ENCODE results near the gene C5AR2.
A peak's percentile ranks its signal among the peaks of the same experiment; 100 is the strongest.
"Not testable (repeated sequence)": the region's sequence is repeated elsewhere in the genome, so short reads cannot be mapped to it uniquely, and the experiment has no call there.

Gene C5AR2

DNA sequence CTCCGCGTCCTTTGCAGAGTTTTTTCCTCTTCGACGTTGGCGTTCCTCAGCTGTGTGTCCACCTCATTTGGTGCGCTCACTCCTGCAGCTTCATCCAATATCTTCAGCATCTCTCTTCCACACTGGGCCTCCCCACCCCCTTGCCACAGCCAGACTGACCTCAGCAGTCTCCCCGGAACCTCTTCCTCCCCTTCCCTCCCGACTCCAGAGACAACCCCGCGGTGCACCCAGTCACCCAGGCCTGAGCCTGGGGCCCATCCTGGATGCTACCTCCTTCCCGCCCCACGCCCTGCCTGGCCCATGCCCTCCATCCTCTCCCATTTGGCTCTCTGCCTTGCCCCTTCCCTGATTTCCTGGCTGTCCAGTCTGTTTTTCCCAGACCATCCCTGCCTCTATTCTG, 8.1 kb upstream of the C5AR2 start:
- DNase-seq (ENCODE audit: low spot score), result no peak

DNA sequence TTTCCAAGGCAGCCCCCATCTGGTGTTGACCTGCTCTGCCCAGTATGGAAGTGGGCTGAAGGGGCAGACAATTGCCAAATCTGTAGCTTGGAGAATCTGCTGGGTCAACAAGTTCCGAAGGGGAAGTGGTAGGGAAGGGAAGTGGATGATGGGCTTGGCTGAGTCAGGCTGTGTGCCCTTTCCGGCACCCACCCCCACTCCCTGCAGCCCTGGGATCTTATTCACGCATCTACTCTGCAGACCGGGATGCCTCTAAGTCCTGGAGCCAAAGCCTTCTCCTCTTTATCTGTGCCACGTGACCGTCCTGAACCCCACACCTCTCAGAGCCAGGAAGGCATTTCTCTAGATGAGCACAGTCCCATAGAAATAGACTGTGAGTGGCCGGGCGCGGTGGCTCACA, 7.5 kb upstream of the C5AR2 start:
- DNase-seq (ENCODE audit: low spot score), result no peak

DNA sequence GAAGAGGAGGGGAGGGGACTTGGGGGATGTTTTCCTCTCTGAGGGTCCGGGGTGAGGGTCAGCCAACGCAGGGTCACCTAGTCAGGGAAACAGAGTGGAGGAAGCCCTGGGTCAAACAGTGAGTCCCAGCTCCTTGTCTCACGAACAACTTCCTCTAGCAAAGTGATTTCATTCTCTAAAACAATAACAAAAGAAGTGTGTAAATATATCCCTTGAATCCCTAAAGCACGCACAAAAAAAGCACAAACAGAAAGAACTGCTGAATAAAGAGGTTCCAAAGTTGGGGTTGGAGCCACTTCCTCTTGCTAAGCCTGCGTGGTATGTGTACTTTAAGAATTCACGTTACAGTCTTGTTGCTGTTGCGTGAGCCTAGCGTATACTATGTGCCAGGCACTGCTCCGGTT, 1.5 kb upstream of the C5AR2 start:
- no peak for DNase-seq (ENCODE audit: low spot score)

DNA sequence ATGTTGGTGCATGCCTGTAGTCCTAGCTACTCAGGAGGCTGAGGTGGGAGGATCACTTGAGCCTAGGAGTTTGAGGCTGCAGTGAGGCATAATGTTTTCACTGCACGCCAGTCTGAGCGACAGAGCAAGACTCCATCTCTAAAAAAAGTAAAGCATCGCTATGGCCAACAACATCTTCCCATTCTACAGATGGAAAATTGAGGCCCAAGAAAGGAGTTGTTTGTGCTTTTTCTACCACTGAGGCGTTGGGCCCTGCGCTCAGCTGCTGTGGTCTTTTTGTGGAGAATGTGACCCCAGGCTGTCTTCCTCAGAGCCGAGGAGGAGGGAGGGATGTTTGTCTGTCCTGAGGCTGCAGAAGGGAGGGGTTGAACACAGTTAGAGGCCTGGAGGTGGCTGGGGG, 485 bp upstream of the C5AR2 start:
- DNase-seq (ENCODE audit: low spot score), result no peak

DNA sequence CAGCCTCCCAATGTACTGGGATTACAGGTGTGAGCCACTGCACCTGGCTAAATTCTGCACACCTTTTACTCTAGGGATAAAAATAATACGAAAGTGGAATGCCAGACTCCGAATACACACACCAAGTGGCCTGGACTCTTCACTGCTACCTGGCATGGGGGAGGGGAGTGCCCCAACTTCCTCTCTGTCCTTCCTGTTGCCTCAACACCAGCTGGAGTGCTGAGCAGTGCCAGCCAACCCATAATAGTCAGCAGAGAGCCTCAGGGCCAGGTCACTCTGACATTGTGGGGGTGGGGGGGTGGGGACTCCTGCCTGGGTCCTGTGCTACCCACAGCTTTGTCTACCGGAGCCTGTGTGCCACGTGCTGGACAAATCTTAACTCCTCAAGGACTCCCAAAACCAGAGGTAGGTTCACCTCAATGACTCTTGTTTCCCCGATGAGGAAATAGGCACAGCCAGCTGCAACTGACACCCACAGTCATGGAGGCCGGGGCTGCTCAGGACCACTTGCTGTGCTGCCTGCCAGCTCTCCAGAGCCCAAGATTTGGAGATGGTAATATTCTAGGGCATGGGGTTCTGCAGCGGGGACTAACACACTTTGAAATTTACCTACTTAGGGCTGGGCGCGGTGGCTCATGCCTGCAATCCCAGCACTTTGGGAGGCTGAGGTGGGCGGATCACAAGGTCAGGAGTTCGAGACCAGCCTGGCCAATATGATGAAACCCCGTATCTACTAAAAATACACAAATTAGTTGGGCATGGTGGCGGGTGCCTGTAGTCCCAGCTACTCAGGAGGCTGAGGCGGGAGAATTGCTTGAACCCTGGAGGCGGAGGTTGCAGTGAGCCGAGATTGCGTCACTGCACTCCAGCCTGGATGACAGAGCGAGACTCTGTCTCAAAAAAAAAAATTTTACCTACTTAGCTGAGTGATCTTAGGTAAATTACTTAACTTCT, 5.1 kb downstream of the C5AR2 start:
- peak; percentile 36 for DNase-seq (ENCODE audit: low spot score)

DNA sequence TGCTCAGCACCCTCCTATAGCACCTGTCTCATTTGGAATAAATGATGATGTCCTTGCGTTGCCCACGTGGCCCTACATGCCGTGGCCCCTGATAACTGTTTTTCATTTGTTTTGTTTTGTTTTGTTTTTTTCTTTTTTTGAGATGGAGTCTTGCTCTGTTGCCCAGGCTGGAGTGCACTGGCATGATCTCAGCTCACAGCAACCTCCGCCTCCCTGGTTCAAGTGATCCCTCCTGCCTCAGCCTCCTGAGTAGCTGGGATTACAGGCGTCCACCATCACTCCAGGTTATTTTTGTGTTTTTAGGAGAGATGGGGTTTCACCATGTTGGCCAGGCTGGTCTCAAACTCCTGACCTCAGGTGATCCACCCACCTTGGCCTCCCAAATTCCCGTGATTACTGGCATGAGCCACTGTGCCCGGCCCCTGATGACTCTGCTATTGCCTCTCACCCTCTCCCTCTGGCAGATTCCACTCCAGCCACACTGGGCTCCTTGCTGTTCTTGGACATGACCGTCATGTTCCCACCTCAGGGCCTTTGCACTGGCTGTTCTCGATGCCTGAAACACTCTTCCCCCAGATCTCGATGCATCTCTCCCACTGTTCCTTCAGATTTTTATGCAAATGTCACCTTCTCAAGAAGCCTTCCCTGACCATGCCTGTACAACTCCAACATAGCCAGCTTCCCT, 7.4 kb downstream of the C5AR2 start:
- DNase-seq (ENCODE audit: low spot score), result no peak

DNA sequence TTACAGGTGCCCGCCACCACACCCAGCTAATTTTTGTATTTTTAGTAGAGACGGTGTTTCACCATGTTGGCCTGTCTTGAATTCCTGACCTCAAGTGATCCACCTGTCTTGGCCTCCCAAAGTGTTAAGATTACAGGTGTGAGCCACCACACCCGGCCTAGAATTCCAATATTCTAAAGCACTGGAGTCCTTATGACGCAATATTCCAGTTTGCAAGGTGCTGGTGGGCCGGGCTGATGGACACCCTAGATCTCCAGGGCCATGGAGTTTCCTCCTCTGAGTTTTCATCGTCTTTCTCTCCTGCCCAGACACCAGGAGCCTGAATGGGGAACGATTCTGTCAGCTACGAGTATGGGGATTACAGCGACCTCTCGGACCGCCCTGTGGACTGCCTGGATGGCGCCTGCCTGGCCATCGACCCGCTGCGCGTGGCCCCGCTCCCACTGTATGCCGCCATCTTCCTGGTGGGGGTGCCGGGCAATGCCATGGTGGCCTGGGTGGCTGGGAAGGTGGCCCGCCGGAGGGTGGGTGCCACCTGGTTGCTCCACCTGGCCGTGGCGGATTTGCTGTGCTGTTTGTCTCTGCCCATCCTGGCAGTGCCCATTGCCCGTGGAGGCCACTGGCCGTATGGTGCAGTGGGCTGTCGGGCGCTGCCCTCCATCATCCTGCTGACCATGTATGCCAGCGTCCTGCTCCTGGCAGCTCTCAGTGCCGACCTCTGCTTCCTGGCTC, 8.7 kb downstream of the C5AR2 start:
- no peak for DNase-seq (ENCODE audit: low spot score)

DNA sequence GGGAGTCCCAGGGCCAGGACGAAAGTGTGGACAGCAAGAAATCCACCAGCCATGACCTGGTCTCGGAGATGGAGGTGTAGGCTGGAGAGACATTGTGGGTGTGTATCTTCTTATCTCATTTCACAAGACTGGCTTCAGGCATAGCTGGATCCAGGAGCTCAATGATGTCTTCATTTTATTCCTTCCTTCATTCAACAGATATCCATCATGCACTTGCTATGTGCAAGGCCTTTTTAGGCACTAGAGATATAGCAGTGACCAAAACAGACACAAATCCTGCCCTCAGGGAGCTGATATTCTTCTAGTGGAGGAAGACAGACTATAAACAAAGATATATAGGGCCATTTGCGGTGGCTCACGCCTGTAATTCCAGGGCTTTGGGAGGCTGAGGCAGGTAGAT, 9.8 kb downstream of the C5AR2 start:
- DNase-seq (ENCODE audit: low spot score), result no peak

DNA sequence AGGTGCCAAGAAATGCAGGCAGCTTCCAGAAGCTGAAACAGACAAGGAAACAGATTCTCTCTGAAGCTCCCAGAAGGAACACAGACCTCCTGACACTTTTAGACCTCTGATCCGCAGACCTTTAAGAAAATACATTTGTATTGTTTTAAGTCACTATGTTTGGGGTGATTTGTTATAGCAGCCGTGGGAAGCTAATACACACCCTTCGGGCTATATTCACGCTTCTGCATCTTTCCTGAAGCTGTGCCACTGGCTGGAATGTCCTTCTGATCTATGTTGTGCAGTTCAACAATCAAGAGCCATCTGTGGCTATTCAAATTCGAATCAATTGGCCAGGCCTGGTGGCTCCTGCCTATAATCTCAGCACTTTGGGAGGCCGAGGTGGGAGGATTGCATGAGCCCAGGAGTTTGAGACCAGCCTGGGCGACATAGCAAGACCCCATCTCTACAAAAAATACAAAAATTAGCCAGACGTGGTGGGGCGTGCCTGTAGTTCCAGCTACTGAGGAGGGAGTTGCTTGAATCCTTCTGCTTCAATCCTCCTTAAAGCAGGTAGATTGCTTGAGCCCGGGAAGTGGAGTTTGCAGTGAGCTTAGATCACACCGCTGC, 11.3 kb downstream of the C5AR2 start:
- no peak for DNase-seq (ENCODE audit: low spot score)

DNA sequence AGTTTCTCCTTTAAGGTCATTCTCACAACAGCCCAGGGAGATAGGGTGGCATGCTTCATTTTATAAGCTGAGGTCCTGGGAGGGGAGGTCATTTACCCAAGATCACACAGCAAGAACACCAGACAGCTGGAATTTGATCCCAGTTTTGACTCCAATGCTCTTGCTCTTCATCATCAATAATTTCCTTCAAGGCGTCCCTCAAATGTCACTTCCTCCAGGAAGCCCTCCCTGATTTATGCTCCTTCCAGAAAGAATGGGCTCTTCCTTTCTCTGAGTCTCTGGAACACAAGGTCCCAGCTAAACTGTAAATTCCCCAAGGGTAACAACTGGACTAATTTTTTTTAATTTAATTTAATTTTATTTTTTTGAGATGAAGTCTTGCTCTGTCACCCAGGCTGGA, 12.4 kb downstream of the C5AR2 start:
- no peak for DNase-seq (ENCODE audit: low spot score)

DNA sequence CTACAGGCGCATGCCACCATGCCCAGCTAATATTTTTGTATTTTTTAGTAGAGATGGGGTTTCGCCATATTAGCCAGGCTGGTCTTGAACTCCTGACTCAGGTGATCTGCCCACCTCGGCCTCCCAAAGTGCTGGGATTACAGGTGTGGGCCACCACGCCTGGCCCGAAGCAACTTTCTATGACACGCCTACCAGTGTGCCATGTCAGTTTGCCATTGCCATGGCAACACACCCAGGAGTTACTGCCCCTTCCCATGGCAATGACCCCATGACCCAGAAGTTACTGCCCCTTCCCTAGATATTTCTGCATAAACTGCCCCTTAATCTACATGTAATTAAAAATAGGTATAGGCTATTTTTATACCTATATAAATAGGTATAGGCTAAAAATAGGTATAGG, 14.0 kb downstream of the C5AR2 start:
- not testable (repeated sequence) for DNase-seq (ENCODE audit: low spot score)

DNA sequence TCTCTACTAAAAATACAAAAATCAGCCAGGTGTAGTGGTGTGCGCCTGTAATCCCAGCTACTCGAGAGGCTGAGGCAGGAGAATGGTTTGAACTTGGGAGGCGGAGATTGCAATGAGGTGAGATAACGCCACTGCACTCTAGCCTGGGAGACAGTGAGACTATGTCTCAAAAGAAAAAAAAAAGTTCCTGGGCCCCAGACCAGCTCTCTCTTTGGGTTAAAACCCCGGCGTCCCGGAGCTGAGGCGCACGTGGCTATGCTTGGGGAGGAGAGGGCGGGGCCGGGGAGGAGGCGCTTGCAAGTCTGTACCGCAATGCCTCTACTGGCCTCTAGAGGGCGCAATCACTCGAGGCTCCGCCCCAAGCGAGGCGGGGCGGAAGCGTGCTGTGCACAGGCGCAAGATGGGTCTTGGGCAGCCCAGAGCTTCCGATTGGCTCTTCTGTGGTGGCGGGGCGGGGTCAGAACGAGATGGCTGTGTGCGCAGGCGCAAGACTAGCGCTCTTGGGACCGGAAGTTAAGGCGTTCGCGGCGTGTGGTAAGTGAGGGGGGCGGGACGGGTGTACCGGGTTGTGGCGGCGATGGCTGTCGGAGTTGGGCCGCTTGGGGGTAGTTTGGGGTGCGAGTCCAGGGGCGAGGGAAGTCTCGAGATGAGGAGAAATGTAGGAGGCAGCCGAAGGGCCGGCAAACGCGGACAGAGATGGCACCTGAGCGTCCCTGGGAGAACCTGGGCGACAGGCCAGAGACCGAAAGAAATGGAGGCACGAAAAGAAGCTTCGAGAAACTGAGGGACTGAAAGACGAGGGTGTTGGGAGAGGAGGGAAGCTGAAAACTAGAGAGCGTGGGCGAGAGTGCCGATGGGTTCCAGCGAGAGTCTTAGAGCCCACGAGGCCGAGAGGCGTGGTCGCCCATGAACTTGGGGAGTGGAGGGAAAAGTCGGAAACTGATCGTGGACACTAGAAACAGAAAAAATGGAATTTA, 17.1 kb downstream of the C5AR2 start, which contains the start of gene DHX34:
DHX34 (plus strand) TSS at position 497 of the 977 bp plus-strand sequence. CDS start 3,716 bp downstream, outside the sequence.
- DNase-seq (ENCODE audit: low spot score), result peak; percentile 99

DNA sequence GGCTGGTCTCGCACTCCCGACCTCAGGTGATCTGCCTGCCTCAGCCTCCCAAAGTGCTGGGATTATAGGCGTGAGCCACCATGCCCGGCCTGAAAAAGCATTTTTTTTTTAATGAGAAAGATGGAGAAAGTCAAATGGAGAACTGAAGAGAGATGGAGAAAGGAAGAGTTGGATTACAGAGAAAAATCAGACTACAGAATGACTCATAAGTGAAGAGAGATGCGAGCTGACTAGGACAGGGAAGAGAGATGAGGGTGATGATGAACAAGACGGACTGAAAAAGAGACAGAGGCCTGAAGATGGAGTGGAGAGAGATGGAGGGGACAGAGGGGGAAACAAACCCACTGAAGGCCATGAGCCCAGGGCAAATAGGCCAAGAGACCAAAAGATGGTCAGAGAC, 18.7 kb downstream of the C5AR2 start:
- DNase-seq (ENCODE audit: low spot score), result no peak

DNA sequence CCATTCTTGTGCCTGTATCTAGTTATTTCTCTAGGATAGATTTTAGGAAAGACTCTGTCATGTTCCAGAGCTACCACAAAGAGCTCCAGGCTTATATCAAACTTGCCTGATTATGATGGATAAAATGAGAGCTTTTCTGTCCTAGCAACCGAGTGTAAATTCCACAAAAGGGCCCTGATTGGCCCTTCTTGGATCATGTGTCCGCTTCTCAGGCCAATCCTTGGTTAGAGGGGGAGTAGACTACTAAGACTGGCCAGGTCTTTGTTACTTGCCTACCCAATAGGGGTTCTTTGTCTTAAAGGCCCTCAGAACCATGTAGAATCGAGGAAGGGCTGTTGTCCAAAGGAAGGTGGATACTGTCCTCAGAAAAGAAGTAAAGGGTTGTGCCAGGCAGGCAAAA, 19.6 kb downstream of the C5AR2 start:
- no peak for DNase-seq (ENCODE audit: low spot score)

DNA sequence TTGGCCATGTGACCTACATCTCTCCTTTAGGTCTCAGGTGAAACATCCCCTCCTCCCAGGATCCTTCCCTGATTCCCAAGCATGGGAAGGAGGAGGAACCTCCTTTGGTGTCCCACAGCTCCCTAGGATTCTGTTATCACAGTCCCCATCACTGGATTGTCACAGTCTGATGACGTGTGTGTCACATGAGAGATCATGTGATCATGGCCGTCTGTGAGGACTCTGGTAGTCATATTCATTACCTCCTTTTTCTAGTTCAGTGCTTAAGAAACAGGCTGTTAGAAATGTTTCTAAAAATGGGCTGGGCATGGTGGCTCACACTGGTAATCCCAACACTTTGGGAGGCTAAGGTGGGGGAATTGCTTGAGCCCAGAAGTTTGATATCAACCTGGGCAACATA, 20.1 kb downstream of the C5AR2 start:
- DNase-seq (ENCODE audit: low spot score), result no peak

DNA sequence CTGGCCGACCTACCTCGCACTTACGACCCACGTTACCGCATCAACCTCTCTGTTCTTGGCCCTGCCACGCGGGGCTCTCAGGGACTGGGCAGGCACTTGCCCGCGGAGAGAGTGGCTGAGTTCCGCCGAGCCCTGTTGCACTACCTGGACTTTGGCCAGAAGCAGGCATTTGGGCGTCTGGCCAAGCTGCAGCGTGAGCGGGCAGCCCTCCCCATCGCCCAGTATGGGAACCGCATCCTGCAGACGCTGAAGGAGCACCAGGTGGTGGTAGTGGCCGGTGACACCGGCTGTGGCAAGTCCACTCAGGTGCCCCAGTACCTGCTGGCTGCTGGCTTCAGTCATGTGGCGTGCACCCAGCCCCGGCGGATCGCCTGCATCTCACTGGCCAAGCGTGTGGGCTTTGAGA, 21.3 kb downstream of the C5AR2 start:
- no peak for DNase-seq (ENCODE audit: low spot score)

DNA sequence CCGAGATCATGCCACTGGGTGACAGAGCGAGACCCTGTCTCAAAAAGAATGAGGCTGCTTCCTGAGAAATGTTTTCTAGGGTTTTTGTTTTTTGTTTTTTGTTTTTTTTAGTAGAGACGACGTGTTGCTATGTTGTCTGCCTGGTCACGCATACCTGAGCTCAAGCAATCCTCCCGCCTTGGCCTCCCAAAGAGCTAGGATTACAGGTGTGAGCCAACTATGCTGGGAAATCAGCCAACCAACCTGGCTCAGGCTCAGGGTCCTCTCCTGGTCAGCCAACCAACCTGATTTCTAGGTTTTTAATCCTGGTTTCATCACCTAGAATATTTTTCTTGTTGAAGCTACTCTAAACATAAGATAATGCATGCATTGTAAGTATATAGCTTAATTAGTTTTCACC, 24.9 kb downstream of the C5AR2 start:
- no peak for DNase-seq (ENCODE audit: low spot score)

DNA sequence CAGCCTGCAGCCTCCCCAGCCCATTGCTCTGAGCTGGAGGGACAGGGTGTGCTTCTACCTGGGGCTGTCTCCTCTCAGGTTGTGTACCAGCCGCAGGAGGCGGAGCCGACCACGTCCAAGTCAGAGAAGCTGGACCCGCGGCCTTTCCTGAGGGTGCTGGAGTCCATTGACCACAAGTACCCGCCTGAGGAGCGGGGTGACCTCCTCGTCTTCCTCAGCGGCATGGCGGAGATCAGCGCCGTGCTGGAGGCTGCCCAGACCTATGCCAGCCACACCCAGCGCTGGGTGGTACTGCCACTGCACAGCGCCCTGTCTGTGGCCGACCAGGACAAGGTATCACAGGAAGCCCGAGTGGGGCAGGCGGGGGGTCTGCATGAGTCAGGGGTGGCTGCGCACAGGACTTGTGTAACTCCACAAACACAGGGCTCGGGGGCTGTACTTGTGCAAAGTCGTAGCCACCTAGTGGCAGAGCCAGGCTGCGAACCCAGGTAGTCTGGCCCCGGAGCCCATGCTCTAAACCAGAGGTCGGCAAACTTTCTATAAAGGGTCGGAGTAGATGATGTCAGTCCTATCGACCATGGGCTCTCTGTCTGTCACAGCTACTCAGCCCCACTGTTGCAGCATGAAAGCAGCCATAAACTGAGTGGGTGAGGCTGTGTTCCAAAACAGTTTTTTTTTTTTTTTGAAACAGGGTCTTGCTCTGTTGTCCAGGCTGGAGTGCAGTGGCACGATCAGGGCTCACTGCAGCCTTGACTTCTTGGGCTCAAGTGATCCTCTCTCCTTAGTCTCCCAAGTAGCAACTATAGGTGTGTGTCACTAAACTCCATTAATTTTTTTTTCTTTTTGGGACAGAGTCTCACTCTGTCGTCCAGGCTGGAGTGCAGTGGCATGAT, 26.1 kb downstream of the C5AR2 start:
- DNase-seq (ENCODE audit: low spot score), result no peak

DNA sequence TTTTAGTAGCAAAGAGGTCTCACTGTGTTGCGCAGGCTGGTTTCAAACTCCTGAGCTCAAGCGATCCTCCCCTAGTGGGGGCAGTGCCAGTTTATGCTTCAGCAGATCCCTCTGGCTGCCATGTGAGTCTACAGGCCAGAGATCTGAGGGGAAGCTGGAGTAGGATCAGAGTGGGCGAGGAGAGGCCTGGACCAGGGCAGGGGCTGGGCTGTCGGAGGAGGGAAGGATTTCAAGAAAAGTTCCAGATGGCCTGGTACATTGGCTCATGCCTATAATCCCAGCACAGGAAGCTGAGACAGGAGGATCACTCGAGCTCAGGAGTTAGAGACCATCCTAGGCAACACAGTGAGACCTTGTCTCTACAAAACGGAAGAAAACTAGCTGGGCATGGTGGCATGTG, 27.0 kb downstream of the C5AR2 start:
- DNase-seq (ENCODE audit: low spot score), result no peak

DNA sequence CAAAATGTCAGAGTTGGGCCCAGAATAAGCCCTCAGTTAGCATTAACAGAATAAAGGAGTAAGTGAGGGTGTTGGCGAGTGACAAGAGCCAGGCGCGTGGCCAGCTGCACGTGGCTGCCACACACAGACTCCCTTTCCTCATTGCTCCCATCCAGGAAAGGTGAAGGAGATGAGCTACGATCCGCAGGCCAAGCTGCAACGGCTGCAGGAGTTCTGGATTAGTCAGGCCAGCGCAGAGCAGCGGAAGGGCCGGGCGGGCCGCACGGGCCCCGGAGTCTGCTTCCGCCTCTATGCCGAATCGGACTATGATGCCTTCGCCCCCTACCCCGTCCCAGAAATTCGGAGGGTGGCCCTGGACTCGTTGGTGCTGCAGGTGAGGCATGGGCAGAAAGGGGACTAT, 30.3 kb downstream of the C5AR2 start:
- DNase-seq (ENCODE audit: low spot score), result no peak

Data from CD4-positive, alpha-beta T cell treated with Interleukin-6 at 100 ng/mL for 8 hours (primary cell).